CD8-positive, alpha-beta memory T cell (primary cell): ENCODE results near the gene POR. TPM values are rescaled to one million over a fixed set of nuclear protein-coding genes. Genes with fewer than 3 reads are reported as not detected.

Experiments used
- CTCF ChIA-PET: fragments of 350-600 bp; sonication (Branson Sonifier 250); formaldehyde crosslinking; loops from one replicate; lab custom pipeline; 2021; ENCODE audit warnings: antibody characterized with exemption; lab: Charles Lee
- POLR2A ChIA-PET: fragments of 350-600 bp; sonication (Branson Sonifier 250); formaldehyde crosslinking; loops from one replicate; lab custom pipeline; 2021; ENCODE audit warnings: antibody characterized with exemption; lab: Charles Lee
- DNase-seq, 5 donors: peaks; one replicate each; pipeline versions ENCODE4 v3.0.0 to v3.0.0-alpha.2; 2020 to 2022; ENCODE audit warnings: mixed read lengths in 1 of 5
- H3K27ac ChIP-seq: one replicate; pipeline ENCODE4 v1.7.0; 2013; ENCODE audit warnings: low read depth, mild to moderate bottlenecking, low read length, moderate library complexity
- H3K27me3 ChIP-seq: 2 replicates; pipeline ENCODE4 v1.7.0; 2013; ENCODE audit warnings: low read length, mild to moderate bottlenecking; ENCODE audit not compliant: insufficient read depth, poor library complexity, severe bottlenecking
- H3K36me3 ChIP-seq: 2 replicates; pipeline ENCODE4 v1.7.0; 2013; ENCODE audit warnings: mild to moderate bottlenecking, low read length, moderate library complexity; ENCODE audit not compliant: insufficient read depth
- H3K4me1 ChIP-seq: 2 replicates; pipeline ENCODE4 v1.7.0; 2013; ENCODE audit warnings: mild to moderate bottlenecking, low read length, moderate library complexity; ENCODE audit not compliant: insufficient read depth
- H3K4me3 ChIP-seq: 2 replicates; pipeline ENCODE4 v1.7.0; 2013; ENCODE audit warnings: mild to moderate bottlenecking, low read length
- H3K9me3 ChIP-seq: 2 replicates; pipeline ENCODE4 v1.7.0; 2013; ENCODE audit warnings: mild to moderate bottlenecking, low read length
- H3K27ac Mint-ChIP-seq, 8 donors: one replicate each; pipeline ENCODE4 v1.8.0; 2020 to 2021; ENCODE audit warnings: mixed read lengths in 8 of 8, mild to moderate bottlenecking in 6 of 8, inconsistent platforms in 3 of 8, moderate library complexity in 3 of 8
- H3K27me3 Mint-ChIP-seq, 2 donors: one replicate each; pipeline ENCODE4 v1.8.0; 2020 to 2021; ENCODE audit warnings: mixed read lengths in 2 of 2, mild to moderate bottlenecking in 1 of 2, moderate library complexity in 1 of 2
- H3K36me3 Mint-ChIP-seq, 3 donors: one replicate each; pipeline ENCODE4 v1.8.0; 2020 to 2021; ENCODE audit warnings: mixed read lengths in 3 of 3, inconsistent platforms in 1 of 3, mild to moderate bottlenecking in 1 of 3
- H3K4me1 Mint-ChIP-seq, 3 donors: one replicate each; pipeline ENCODE4 v1.8.0; 2020 to 2021; ENCODE audit warnings: mixed read lengths in 3 of 3, inconsistent platforms in 1 of 3, mild to moderate bottlenecking in 1 of 3
- H3K4me3 Mint-ChIP-seq, 7 donors: one replicate each; pipeline ENCODE4 v1.8.0; 2020 to 2021; ENCODE audit warnings: mixed read lengths in 7 of 7, mild to moderate bottlenecking in 6 of 7, moderate library complexity in 4 of 7, inconsistent platforms in 2 of 7
- H3K9me3 Mint-ChIP-seq, 5 donors: one replicate each; pipeline ENCODE4 v1.8.0; 2020 to 2022; ENCODE audit warnings: mixed read lengths in 5 of 5, mild to moderate bottlenecking in 3 of 5, moderate library complexity in 2 of 5, inconsistent platforms in 1 of 5
- polyA plus RNA-seq: library from polyadenylated mRNA; unstranded; fragments of 300-500 nt; fragmentation: Illumina TruSeq; gene quantifications from one replicate; pipeline ENCODE4 v1.2.3, GENCODE V29; 2021
- total RNA-seq, 2 experiments: library from RNA; stranded (reverse); gene quantifications; one replicate each; pipeline ENCODE4 v1.2.3, GENCODE V29; 2021

POR gene
- total and polyA plus RNA-seq, 3 experiments from 2014 or later: 40.7 to 61.4 (median 41.6) TPM

DNA sequence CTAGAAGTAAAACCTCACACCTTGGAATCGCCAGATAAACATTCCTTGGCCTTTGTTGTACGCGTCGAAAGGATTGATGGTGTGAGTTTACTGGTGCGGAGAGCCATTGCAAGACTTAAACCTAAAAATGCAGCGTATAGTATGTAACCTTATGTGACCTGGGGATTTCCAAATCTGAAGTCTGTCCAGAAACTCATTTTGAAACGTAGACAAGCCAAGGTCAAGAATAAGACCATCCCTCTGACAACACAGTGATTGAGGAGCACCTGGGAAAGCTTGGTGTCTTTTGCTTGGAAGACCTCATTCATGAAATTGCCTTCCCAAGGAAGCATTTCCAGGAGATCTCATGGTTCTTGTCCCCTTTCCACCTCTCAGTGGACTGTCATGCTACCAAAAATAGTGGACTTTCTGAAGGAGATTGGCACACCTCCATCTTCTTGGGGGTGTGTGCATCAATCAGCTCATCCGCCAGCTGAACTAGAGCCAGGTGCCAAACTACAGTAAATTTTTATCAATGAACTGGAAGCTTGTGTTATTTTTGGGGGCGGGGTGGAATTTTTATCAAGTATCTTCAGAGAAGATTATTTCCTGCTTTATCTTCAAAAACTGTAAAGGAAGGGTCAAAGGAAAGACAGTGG is 8.1 kb downstream of the POR start:
- peaks cover 5% of the 10 kb centered on the region for H3K36me3 ChIP-seq
- H3K27me3 Mint-ChIP-seq: peaks cover 0 to 2% of the 10 kb centered on the region in 2 donors
- H3K36me3 Mint-ChIP-seq: peaks cover 0 to 23% (median 5%) of the 10 kb centered on the region in 3 donors
- peak overlapping the region in 1 of 8 donors; percentile 74 for H3K27ac Mint-ChIP-seq
- ChIA-PET CTCF (no interaction called here), POLR2A (no interaction called here)
- peaks cover 30 to 59% (median 37%) of the 10 kb centered on the region in 3 donors for H3K4me1 Mint-ChIP-seq
- no peak overlapping the region for H3K27ac ChIP-seq
- H3K9me3 ChIP-seq: no peaks in the 10 kb centered on the region
- no peak overlapping the region for H3K4me3 ChIP-seq
- no peak overlapping the region for H3K4me3 Mint-ChIP-seq
- no peak for DNase-seq
- no peaks in the 10 kb centered on the region for H3K9me3 Mint-ChIP-seq
- H3K4me1 ChIP-seq: peaks cover 10% of the 10 kb centered on the region
- no peaks in the 10 kb centered on the region for H3K27me3 ChIP-seq

DNA sequence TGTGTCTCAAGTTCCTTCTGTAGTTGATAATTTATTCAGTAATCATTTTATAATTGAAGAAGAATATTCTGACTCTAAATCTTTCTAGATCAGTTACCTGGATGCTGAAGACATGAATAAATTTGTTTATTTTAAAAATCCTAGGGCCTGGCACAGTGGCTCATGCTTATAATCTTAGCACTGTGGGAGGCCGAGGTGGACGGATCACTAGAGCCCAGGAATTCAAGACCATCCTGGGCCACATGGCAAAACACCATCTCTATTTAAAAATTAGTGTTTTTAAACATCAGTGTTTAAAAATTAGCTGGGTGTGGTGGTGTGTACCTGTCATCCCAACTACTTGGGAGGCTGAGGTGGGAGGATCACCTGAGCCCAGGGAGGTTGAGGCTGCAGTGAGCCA is 9.3 kb downstream of the POR start:
- Mint-ChIP-seq H3K9me3 (no peaks in the 10 kb centered on the region), H3K4me3 (no peak overlapping the region), H3K27ac (no peak overlapping the region), H3K36me3 (peaks cover 0 to 23% (median 3%) of the 10 kb centered on the region in 3 donors), H3K27me3 (peaks cover 0 to 2% of the 10 kb centered on the region in 2 donors), H3K4me1 (peaks cover 28 to 58% (median 39%) of the 10 kb centered on the region in 3 donors)
- H3K4me1 ChIP-seq: peaks cover 22% of the 10 kb centered on the region
- no peaks in the 10 kb centered on the region for H3K9me3 ChIP-seq
- POLR2A ChIA-PET: interaction anchor here (1.3 kb wide), 1 partner anchor 9 kb away, joined by 5 read pairs; the partner anchor contains the start of gene POR
- no peak for DNase-seq
- H3K27me3 ChIP-seq: no peaks in the 10 kb centered on the region
- peaks cover 5% of the 10 kb centered on the region for H3K36me3 ChIP-seq
- H3K27ac ChIP-seq: no peak overlapping the region
- CTCF ChIA-PET: no interaction called here
- H3K4me3 ChIP-seq: no peak overlapping the region

DNA sequence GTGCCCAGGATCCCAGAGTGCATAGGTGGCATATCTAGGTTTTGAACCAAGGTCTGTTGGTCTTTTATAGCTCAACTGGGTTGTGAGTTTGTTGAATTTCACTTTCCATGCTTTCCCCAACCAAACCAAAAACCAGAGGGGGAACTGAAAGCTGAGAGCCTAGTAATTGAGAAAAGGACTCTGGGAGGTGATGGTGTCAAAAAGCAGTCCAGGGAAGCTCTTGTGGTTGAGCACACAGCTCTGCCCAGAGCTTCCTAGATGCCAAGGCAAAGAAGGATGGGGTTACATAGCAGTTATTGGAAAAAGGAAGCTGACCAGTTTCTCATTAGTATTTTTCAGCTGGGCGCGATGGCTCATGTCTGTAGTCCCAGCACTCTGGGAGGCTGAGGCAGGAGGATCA is 9.9 kb downstream of the POR start:
- Mint-ChIP-seq H3K27ac (no peak overlapping the region), H3K36me3 (peaks cover 0 to 23% (median 2%) of the 10 kb centered on the region in 3 donors), H3K9me3 (no peaks in the 10 kb centered on the region), H3K27me3 (peaks cover 0 to 2% of the 10 kb centered on the region in 2 donors), H3K4me1 (peaks cover 25 to 58% (median 37%) of the 10 kb centered on the region in 3 donors), H3K4me3 (no peak overlapping the region)
- ChIA-PET POLR2A (interaction anchor here (0.6 to 1.3 kb wide), 2 partner anchors 7 to 10 kb away, joined by 4 to 5 read pairs; partner anchors contain the start of gene POR), CTCF (no interaction called here)
- H3K36me3 ChIP-seq: peaks cover 5% of the 10 kb centered on the region
- no peaks in the 10 kb centered on the region for H3K27me3 ChIP-seq
- H3K4me1 ChIP-seq: peaks cover 22% of the 10 kb centered on the region
- H3K9me3 ChIP-seq: no peaks in the 10 kb centered on the region
- no peak for DNase-seq
- no peak overlapping the region for H3K4me3 ChIP-seq
- H3K27ac ChIP-seq: no peak overlapping the region

DNA sequence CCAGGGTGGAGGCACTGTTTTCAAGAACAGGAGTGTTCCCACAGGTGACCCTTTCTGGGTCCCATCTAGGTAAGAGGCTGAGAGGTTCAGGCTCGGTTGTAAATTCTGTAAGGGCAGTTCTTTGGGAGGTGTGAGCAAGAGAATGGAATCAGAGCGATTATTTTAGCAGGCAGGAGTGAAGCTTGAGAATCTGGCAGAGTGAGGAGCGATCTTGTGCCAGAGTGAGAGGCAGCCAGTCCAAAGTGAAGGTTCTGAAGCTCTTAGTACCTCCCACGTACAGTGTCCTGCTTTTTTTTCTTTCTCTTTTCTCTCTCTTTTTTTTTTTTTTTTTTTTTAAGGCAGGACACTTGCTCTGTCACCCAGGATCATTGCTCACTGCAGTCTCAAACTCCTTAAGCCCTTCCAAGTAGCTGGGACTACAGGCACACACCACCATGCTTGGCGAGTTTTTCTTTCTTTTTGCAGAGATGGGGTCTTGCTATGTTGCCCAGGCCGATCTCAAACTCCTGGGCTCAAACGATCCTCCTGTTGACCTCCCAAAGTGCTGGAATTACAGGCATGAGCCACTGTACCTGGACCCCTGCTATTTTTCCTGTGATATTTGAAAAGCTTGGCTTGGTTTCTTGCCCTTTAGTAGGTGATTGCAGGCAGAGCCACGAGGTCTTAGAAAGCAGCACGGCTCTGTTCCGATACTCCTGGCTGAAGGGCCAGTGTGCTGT is 10.9 kb downstream of the POR start:
- H3K4me1 ChIP-seq: peaks cover 16% of the 10 kb centered on the region
- ChIA-PET POLR2A (interaction anchor here (0.6 to 1.3 kb wide), 2 partner anchors 8 to 11 kb away, joined by 4 to 5 read pairs; partner anchors contain the start of gene POR), CTCF (no interaction called here)

DNA sequence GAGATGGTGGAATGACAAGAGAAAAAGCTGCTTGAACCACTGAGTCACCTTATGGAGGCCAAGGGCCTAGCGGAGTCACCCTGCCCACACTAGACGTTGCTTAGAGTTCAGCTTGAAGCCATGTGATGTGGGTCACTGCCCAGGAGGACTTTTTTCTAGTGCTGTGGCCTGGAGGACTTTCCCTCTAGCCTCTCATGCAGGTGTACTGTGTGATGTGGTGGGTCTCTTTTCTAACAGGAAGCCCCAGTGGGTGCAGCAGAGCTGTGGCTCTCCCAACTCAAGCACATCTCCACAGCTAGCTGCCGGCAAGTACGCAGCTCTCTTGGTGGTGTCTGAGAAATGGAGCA is 13.6 kb downstream of the POR start:
- H3K27ac Mint-ChIP-seq: peak overlapping the region in 6 of 8 donors; percentile 16 to 85 (median 58)
- no peaks in the 10 kb centered on the region for H3K9me3 ChIP-seq
- H3K4me3 ChIP-seq: no peak overlapping the region
- no peaks in the 10 kb centered on the region for H3K9me3 Mint-ChIP-seq
- CTCF ChIA-PET: no interaction called here
- POLR2A ChIA-PET: interaction anchor here (0.9 kb wide), 1 partner anchor 12 kb away, joined by 6 read pairs; no protein-coding TSS in a partner anchor
- no peak overlapping the region for H3K27ac ChIP-seq
- no peaks in the 10 kb centered on the region for H3K27me3 Mint-ChIP-seq
- H3K4me3 Mint-ChIP-seq: peak overlapping the region in 6 of 7 donors; percentile 21 to 42 (median 26)
- H3K36me3 ChIP-seq: no peaks in the 10 kb centered on the region
- peaks cover 4 to 10% (median 7%) of the 10 kb centered on the region in 3 donors for H3K36me3 Mint-ChIP-seq
- no peaks in the 10 kb centered on the region for H3K27me3 ChIP-seq
- DNase-seq: peak in 3 of 5 donors; percentile 49 to 56 (median 51)
- peaks cover 18 to 41% (median 21%) of the 10 kb centered on the region in 3 donors for H3K4me1 Mint-ChIP-seq
- H3K4me1 ChIP-seq: peaks cover 14% of the 10 kb centered on the region

More for the DNA sequence above, 10.9 kb downstream of the POR start:
- DNase-seq: no peak
- no peak overlapping the region for H3K27ac ChIP-seq
- no peaks in the 10 kb centered on the region for H3K27me3 ChIP-seq
- peaks cover 0 to 20% (median 2%) of the 10 kb centered on the region in 3 donors for H3K36me3 Mint-ChIP-seq
- H3K27ac Mint-ChIP-seq: no peak overlapping the region
- no peaks in the 10 kb centered on the region for H3K9me3 ChIP-seq
- peak overlapping the region in 1 of 7 donors; percentile 63 for H3K4me3 Mint-ChIP-seq
- peaks cover 21 to 53% (median 30%) of the 10 kb centered on the region in 3 donors for H3K4me1 Mint-ChIP-seq
- no peaks in the 10 kb centered on the region for H3K9me3 Mint-ChIP-seq
- peaks cover under 1% of the 10 kb centered on the region for H3K36me3 ChIP-seq
- H3K27me3 Mint-ChIP-seq: peaks cover 0 to 2% of the 10 kb centered on the region in 2 donors
- no peak overlapping the region for H3K4me3 ChIP-seq

DNA sequence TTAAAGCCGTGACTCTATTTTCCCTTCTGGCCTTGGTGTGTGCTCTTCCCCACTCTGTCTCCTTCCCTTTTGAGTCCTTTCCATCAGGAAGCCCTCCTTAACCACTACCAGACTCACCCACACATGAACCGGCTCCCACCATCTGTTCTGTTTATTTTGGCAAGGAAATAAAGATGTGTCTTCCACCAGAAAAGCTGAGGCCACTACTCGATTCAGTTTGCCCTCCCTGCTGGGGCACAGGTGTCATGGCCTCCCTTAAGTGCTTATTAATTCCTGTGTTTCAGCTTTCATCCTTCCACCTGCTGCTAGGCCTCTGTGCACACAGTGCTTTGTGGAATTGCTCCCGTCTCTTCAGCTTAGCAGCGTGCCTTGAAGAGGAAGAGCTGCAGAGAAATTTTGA is 16.7 kb downstream of the POR start:
- Mint-ChIP-seq H3K4me1 (peaks cover 11 to 34% (median 25%) of the 10 kb centered on the region in 3 donors), H3K36me3 (peaks cover 11 to 23% (median 13%) of the 10 kb centered on the region in 3 donors), H3K27me3 (no peaks in the 10 kb centered on the region), H3K9me3 (no peaks in the 10 kb centered on the region), H3K4me3 (no peak overlapping the region), H3K27ac (peak overlapping the region in 1 of 8 donors; percentile 46)
- ChIA-PET POLR2A (interaction anchor here (0.5 kb wide), 1 partner anchor 11 kb away, joined by 6 read pairs; no protein-coding TSS in a partner anchor), CTCF (no interaction called here)
- Histone ChIP-seq H3K36me3 (no peaks in the 10 kb centered on the region), H3K9me3 (no peaks in the 10 kb centered on the region), H3K4me1 (peaks cover 14% of the 10 kb centered on the region), H3K4me3 (no peak overlapping the region), H3K27me3 (no peaks in the 10 kb centered on the region), H3K27ac (no peak overlapping the region)
- DNase-seq: no peak

DNA sequence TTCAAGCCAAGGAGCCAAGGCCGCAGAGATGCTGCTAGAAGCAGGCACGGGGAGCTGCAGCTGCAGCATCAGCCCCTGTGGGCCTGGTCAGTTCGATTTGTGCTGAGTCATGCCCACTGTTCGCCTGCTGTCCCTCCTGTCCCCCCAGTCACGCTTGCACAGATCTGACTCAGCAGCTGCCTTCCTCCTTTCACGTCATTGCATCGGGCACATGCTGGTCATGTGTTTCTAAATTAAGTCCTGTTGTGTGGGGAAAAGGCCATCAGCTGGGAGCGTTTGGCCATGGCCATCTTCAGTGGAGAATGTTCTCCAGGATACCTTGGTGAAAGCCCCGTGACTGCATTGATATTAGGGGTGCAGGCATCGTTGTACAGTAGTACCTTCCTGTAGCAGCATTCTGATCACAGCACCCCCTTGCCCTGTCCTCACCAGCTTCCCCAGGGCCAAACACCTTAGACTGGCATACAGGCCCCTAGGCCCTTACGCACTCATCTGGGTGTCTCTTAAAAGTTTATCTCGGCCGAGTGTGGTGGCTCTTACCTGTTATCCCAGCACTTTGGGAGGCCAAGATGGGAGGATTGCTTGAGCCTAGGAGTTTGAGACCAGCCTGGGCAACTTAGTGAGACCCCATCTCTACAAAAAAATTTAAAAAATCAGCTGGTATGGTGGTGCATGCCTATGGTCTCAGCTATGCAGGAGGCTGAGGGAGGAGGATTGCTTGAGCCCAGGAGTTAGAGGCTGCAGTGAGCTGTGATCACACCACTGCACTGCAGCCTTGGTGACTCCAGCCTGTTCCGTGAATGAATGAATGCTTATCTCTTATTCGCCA is 23.2 kb downstream of the POR start:
- H3K36me3 Mint-ChIP-seq: peaks cover 8 to 28% (median 10%) of the 10 kb centered on the region in 3 donors
- POLR2A ChIA-PET: no interaction called here
- Histone ChIP-seq H3K4me3 (no peak overlapping the region), H3K36me3 (no peaks in the 10 kb centered on the region), H3K27ac (no peak overlapping the region), H3K27me3 (no peaks in the 10 kb centered on the region), H3K9me3 (no peaks in the 10 kb centered on the region), H3K4me1 (no peaks in the 10 kb centered on the region)
- H3K4me1 Mint-ChIP-seq: peaks cover 1 to 17% (median 9%) of the 10 kb centered on the region in 3 donors
- no peaks in the 10 kb centered on the region for H3K9me3 Mint-ChIP-seq
- DNase-seq: no peak
- CTCF ChIA-PET: interaction anchor here (1.3 kb wide), 1 partner anchor 92 kb away, joined by 3 read pairs; no protein-coding TSS in a partner anchor
- peaks cover 0 to 3% of the 10 kb centered on the region in 2 donors for H3K27me3 Mint-ChIP-seq
- H3K4me3 Mint-ChIP-seq: no peak overlapping the region
- H3K27ac Mint-ChIP-seq: no peak overlapping the region
